NOMO-1 treated with DMSO at 0.1 percent for 48 hours (cell line): ENCODE measurements around the gene CPNE1.

ENCODE experiments used
- DNase-seq: peaks from one replicate; lab custom pipeline; 2025; ENCODE audit not compliant: unreplicated experiment; lab: John Stamatoyannopoulos, UW

CPNE1 gene

DNA sequence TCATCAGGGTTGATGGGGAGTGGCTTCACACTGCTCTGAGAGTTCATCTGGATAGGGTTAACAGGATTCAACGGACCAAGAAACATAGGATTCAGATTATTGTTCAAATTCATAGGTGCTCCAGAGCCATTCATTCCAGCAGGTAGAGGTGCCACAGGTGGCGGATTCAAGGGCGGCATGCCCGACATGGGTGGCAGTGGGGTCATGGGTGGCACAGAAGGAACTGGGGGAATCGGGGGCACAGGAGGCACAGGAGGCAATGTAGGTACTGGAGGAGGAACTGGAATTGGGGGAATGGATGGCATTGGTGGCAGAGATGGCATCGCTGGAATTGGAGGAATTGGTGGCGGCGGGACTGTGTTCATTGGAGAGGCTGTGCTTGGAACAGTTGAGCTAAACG, 10.3 kb downstream of the CPNE1 start:
- DNase-seq = no peak

DNA sequence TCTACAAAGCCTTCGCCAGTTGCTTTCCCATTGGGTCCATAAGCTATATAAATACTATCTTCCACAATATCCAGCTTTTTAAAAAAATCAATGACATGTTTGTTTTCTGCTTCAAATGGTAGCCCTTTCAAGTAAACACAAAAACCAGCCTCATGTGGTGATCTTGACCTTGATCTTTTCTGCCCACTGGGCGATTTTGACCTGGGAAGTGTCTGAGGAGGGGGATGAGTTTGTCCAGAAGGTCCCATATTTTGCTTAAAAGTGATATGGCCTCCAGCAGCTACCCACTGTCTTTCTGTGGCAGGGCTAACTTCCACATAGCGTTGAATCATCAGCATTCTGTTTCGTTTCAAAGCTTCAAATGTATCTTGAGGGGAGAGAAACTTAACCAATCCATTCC, 10.8 kb downstream of the CPNE1 start:
- DNase-seq = no peak

DNA sequence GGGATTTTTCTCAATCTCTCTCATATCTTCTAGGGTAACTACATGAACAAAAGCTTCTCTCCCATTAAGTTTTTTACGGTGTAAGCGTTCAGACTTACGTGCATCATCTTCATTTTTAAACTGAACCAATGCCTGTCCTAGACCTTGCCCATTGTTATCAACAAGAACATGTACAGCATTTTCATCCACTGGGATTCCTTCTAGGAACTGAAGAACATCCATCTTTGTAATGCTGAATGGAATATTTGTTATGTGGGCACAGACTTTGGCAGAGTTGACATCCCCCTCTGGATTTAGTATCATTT, 11.3 kb downstream of the CPNE1 start:
- DNase-seq = no peak

GRCh38 chr20:35652641-35653429, 11.9 kb downstream of the CPNE1 start:
- DNase-seq = no peak

GRCh38 chr20:35651958-35652357, 12.7 kb downstream of the CPNE1 start:
- DNase-seq = no peak

DNA sequence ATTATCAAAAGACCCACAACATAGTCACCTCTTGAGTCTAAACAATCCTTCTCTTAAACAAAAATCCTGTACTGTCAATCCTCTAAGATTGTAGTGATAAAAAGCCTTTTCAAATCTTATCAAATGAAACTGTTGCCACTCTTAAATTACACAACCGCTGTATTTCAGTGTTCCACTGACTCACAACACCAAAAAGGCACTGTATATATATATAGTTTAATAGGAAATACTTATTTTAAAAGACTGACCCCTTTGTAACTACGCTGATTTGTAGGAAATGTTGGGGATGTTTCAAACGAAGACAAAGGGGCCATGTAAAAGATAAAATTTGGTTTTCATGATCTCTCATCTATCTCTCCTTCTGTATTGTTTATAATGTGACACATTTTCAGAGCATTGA, 14.1 kb downstream of the CPNE1 start:
- DNase-seq = no peak

GRCh38 chr20:35648836-35649235, 15.9 kb downstream of the CPNE1 start:
- DNase-seq = no peak

DNA sequence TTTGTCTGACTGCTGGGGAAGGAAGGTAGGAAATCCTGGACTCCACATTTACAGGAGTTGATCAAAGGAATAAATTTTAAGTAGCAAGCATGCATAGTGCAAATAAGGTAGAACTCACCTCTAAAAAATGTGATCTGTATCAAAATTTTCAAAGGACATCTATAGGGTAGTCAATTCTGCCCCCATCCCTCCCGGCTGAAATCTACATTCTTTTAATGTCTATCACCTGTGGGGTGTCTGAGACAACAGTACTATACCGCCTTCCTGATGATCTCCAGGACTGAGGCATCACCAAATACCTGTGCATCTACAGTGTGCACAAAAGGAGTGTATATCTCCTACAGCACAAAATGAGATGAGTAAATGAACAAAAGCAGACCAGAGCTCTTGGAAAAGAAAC, 19.9 kb downstream of the CPNE1 start:
- no peak for DNase-seq

DNA sequence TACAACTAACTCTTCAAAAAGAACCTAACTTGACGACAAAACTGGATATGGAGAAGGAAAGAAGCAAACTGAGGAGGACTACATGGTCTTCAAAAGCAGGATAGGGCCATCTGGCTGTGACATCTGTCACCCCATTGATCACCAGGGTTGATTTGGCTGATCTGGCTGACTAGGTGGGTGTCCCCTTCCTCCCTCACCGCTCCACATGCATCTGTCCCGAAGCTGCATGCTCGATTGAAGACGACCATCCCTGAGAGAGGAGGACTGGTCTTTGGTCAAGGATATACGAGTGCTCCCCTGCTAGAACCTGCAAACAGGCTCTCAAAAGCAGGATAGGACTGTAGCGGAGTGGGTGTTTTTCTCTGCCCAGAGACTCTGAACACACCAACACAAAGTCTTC, 21.7 kb downstream of the CPNE1 start:
- DNase-seq = no peak

GRCh38 chr20:35641743-35642142, 23.0 kb downstream of the CPNE1 start:
- no peak for DNase-seq

GRCh38 chr20:35640724-35641123, 24.0 kb downstream of the CPNE1 start:
- DNase-seq = no peak

- no peak for DNase-seq
Measured at GRCh38 chr20:35638751-35639150, 25.9 kb downstream of the CPNE1 start.

DNA sequence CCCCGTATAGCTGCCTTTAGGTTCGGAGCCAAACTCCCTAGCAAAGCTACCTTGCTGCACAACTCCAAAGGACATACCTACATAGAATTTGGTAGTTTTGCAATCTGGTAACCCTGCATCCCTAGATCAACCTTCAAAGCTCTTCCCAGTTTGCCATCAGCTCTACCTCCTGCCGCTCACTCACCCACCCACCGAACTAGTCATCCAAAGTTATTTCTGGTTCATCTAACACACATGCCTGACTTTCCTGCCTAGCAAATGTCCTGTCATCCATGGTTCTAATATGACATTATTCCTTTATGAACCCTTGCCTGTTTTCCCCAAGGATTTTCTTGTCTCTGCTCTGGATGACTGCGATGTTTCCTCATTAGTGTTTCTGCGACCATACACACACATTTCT, 27.4 kb downstream of the CPNE1 start:
- DNase-seq = no peak

DNA sequence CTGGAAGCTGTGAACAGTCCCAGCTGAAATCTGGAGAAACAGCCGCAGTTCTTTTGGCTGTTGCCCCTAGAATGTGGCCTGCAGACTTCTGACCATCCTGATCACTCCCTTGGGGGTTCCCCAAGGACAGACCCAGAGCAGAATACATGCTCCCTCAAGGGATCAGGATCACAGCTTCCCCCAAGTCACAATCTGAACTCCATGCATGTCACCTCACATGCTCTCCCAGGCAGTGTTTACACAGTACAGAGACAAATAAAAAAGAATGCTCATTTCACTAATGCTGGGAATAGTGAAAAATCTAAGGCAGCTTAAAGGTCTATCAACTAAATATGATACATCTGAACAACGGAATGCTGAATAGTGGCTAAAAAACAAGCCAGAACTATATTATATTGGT, 28.6 kb downstream of the CPNE1 start:
- no peak for DNase-seq

DNA sequence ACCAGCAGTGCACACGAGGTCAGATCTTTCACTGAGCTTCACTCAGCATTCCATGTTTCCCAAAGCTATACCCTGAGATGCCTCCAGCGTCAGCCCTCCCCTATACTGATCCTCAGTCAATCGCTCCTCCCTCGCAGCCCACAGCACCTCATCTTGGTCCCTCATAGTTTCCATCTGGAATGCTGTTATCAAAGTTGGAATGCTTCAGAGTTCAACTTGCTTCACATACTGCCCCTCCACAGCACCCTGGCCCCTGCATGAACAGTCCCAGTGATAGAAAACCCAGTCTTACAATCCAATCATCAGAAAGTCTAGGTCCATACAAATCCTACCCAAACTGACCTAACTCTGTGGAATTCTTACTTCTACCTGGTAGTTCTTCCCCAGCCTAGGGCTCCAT, 29.0 kb downstream of the CPNE1 start:
- DNase-seq = no peak

- DNase-seq = no peak
Measured at GRCh38 chr20:35632539-35633115, 32.1 kb downstream of the CPNE1 start.

DNA sequence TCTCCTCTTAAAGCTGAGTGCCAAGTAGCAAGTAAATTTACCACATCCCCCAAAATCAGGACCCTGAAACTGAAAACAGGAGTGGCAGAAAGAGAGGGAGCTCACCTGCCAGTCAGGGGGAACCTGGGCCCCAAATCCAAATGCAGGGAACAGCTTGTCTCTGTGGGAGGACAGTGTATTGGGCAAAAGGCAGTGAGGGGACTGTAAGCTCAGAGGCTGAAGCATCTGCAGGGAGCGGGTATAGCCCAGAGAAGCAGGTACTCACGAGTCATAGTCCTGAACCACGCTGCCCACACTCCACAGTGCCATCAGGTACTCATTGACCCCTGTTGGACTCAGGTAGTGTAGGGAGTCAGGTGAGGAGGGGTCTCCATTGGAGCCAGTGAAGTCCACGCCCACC, 34.1 kb downstream of the CPNE1 start:
- DNase-seq = no peak

DNA sequence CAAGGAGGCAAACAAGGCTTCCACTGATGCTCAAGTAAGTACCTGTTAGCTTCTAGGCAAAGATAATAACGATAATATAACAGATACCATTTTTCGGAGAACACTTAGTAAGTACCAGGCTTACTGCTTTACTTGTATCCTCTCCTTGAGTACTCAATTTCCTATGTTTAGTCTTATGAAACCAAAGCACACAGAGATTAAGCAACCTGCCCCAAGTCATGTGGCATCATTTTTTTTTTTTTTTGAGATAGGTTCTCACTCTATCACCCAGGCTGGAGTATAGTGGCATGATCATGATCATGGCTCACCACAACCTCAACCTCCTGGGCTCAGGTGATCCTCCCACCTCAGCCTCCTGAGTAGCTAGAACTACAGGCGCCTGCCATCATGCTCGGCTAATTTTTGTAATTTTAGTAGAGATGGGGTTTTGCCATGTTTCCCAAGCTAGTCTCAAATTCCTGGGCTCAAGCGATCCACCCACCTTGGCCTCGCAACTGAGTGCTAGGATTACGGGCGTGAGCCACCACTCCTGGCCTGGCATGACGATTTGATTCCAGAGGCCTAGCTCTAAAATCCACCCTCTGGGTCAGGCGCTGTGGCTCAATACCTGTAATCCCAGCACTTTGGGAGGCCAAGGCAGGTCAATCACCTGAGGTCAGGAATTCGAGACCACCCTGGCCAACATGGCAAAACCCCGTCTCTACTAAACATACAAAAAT, 35.1 kb downstream of the CPNE1 start:
- DNase-seq = peak; percentile 54

GRCh38 chr20:35627121-35627520, 37.6 kb downstream of the CPNE1 start:
- DNase-seq = no peak

DNA sequence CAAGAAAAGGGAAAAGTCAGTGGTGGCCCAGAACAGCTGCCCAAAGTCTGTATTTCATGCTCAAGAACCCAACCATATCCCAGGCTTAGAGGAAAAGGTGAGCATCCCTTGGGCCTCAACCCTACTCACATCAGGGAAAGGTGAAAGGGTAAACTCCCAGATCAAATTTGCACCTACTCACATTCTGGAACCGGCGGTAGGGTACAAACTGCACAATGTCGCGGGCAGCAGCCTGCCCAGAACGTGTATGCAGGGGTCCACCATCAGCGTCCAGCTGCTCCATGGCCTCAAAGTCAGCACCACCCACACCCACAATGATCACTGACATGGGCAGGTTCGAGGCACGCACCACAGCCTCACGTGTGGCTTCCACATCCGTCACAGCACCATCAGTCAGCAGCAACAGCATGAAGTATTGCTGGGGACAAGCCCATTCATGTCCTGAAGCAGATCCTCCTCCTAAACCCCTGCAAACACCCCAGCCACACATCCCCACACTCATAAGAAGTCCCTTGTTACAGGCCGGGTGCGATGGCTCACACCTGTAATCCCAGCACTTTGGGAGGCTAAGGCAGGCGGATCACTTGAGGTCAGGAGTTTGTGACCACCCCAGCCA, 38.2 kb downstream of the CPNE1 start:
- no peak for DNase-seq

- DNase-seq = no peak
Measured at GRCh38 chr20:35625584-35626385, 38.9 kb downstream of the CPNE1 start.
